ENCODE data around the gene JAKMIP2. TPM values are rescaled to one million over a fixed set of nuclear protein-coding genes. Genes with fewer than 3 reads are reported as not detected.
"Not testable (repeated sequence)": the region's sequence is repeated elsewhere in the genome, so short reads cannot be mapped to it uniquely, and the experiment has no call there.

Gene JAKMIP2
- total RNA-seq, 4 donors from 2014 or later, result 0.28 to 2.0 (median 0.73) TPM

DNA sequence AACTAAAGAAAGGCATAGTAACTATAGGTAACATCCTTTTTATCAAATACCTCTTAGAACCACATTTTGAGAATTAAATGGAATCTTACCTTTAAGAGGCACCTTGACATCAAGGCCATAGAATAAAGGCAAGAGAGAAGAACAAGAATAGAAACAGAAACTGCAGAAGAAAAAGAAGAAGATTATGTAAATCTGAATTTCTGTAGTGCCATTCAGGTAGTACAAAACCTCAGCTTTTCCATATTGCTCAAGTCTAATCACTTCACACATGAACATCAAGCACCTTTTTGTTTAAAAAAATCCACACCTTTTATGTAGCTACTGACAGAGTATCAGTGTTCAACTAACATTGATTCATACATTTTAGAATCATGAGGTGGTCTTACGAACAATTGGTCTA is 180.9 kb downstream of the JAKMIP2 start:
- TF ChIP-seq, protein P1, sequence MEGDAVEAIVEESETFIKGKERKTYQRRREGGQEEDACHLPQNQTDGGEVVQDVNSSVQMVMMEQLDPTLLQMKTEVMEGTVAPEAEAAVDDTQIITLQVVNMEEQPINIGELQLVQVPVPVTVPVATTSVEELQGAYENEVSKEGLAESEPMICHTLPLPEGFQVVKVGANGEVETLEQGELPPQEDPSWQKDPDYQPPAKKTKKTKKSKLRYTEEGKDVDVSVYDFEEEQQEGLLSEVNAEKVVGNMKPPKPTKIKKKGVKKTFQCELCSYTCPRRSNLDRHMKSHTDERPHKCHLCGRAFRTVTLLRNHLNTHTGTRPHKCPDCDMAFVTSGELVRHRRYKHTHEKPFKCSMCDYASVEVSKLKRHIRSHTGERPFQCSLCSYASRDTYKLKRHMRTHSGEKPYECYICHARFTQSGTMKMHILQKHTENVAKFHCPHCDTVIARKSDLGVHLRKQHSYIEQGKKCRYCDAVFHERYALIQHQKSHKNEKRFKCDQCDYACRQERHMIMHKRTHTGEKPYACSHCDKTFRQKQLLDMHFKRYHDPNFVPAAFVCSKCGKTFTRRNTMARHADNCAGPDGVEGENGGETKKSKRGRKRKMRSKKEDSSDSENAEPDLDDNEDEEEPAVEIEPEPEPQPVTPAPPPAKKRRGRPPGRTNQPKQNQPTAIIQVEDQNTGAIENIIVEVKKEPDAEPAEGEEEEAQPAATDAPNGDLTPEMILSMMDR (IDR thresholded peaks at IDR 0.05), result no peak
- DNase-seq (ENCODE audit: low spot score), result no peak
- ATAC-seq (ENCODE audit: low FRiP score), result no peak

DNA sequence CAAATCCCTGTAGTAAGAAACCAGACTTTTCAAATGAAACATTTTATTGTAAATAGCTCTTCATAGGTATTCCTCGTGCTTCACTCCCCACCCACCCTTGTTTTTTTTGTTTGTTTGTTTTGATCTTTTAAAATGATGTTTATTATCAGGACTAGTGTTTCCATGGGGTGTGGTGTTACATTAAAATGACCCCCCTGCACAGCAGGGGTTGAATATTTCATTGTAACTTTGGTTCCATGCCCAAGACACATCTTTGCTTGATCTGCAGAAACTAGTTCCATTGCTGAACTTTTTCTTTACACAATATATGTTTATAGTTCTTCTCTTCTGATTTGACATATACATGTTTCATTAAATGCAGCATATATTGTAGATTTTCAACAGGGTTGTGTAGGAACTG is 191.4 kb downstream of the JAKMIP2 start:
- ATAC-seq (ENCODE audit: low FRiP score) (no peak), DNase-seq (ENCODE audit: low spot score) (no peak)
- TF ChIP-seq, protein P1 (IDR thresholded peaks at IDR 0.05), result no peak

GRCh38 chr5:147590096-147590495 is 192.4 kb downstream of the JAKMIP2 start:
- ATAC-seq (ENCODE audit: low FRiP score) (no peak), DNase-seq (ENCODE audit: low spot score) (no peak)
- TF ChIP-seq, protein P1 (IDR thresholded peaks at IDR 0.05), result no peak

GRCh38 chr5:147586832-147587231 is 195.7 kb downstream of the JAKMIP2 start:
- TF ChIP-seq, protein P1 (IDR thresholded peaks at IDR 0.05), result no peak
- ATAC-seq (ENCODE audit: low FRiP score), result no peak
- DNase-seq (ENCODE audit: low spot score), result no peak

DNA sequence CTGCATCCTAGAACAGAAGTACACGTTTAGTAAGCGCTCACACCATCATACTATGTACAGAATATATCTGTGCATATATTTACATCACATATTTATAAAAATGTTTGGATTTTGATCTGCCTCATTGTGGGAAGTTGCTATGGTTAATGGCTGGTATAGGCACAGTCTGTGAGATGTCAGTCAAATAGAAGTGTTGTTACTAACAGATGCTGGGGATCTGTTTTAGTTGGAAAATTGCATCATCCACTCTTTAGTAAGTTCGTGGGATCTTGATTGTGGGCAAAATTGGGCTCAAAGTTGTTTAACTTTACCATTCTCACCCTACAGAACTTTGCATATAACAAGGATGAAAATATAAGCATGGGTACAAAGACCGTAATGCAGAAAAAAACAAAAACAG is 196.3 kb downstream of the JAKMIP2 start:
- ATAC-seq (ENCODE audit: low FRiP score), result no peak
- TF ChIP-seq, protein P1 (IDR thresholded peaks at IDR 0.05), result no peak
- DNase-seq (ENCODE audit: low spot score), result no peak

GRCh38 chr5:147582272-147582671 is 200.3 kb downstream of the JAKMIP2 start:
- not testable (repeated sequence) for ATAC-seq (ENCODE audit: low FRiP score); DNase-seq (ENCODE audit: low spot score)

DNA sequence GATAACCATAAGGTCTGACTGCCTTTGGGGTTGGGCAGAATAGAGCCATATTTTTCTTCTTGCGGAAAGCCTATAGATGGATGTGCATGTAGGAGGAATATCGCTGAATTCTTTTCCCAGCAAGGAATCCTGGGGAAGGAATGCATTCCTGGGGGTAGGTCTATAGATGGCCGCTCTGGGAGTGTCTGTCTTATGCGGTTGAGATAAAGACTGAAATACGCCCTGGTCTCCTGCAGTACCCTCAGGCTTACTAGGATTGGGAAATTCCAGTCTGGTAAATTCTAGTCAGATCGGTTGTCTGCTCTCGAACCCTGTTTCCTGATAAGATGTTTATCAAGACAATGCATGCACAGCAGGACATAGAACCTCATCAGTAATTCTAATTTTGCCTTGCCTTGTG is 202.1 kb downstream of the JAKMIP2 start:
- DNase-seq (ENCODE audit: low spot score); ATAC-seq (ENCODE audit: low FRiP score): not testable (repeated sequence)

GRCh38 chr5:147578228-147579024 is 204.1 kb downstream of the JAKMIP2 start:
- ATAC-seq (ENCODE audit: low FRiP score), result no peak
- no peak for DNase-seq (ENCODE audit: low spot score)
- TF ChIP-seq, protein P1 (IDR thresholded peaks at IDR 0.05), result no peak

Data from omental fat pad (tissue), 4 donors.